GM12874 (cell line): ENCODE measurements around the gene LRRC3B.

Experiments
- TF ChIP-seq, protein P1 (sequence below): IDR thresholded peaks from 2 replicates; pipeline ENCODE4 v1.5.1; 2011; ENCODE audit warnings: low read depth, mild to moderate bottlenecking, control low read depth, low read length, moderate library complexity; ENCODE audit not compliant: insufficient read depth

Gene LRRC3B

DNA sequence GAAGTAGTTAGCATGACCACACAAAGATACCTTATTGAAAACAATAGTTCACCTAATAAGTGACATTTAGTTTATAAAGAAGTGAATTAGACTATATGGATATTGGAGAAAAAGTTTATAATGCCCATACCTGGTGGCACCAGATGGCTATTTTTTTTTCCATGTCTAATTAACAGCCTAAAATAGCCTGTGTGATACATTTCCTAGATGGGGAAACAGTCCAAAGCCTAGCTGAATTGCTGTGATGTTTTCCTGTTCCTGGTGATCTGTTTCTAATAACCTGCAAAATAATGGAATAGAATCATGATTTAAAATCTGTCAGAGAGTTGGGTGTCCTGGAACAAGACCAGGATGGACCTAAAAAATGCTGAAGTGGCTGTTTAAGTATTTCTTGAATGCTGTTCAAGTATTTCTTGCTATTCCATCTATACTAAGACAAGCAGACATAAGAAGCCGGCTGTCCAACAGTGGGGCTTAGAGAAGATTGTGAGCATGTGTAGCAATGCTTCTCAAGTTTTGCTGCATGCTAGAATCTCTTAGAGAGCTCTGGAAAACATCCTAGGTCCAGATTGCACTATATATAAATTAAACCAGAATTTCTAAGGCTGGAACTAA is 31.3 kb downstream of the LRRC3B start:
- TF ChIP-seq, protein P1, sequence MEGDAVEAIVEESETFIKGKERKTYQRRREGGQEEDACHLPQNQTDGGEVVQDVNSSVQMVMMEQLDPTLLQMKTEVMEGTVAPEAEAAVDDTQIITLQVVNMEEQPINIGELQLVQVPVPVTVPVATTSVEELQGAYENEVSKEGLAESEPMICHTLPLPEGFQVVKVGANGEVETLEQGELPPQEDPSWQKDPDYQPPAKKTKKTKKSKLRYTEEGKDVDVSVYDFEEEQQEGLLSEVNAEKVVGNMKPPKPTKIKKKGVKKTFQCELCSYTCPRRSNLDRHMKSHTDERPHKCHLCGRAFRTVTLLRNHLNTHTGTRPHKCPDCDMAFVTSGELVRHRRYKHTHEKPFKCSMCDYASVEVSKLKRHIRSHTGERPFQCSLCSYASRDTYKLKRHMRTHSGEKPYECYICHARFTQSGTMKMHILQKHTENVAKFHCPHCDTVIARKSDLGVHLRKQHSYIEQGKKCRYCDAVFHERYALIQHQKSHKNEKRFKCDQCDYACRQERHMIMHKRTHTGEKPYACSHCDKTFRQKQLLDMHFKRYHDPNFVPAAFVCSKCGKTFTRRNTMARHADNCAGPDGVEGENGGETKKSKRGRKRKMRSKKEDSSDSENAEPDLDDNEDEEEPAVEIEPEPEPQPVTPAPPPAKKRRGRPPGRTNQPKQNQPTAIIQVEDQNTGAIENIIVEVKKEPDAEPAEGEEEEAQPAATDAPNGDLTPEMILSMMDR, result no peak

DNA sequence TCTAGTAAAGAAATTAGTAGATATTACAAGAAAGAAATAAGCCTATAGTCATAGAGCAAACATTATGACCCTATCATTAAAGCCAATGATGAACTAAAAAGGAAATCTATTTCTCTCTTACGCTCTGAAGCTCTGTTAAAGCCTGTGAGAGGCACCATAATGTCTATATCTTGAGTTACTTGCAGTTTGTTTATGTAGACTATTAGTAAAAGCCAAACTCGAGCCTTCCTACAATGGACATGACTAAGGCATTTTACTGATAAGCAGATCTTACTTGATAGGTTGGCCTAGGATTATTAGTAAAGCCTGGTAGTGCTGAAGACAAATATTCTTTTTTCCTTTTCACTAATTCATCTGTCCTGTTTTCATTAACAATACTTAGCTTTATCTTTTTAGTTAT is 32.7 kb downstream of the LRRC3B start:
- TF ChIP-seq, protein P1, result no peak

DNA sequence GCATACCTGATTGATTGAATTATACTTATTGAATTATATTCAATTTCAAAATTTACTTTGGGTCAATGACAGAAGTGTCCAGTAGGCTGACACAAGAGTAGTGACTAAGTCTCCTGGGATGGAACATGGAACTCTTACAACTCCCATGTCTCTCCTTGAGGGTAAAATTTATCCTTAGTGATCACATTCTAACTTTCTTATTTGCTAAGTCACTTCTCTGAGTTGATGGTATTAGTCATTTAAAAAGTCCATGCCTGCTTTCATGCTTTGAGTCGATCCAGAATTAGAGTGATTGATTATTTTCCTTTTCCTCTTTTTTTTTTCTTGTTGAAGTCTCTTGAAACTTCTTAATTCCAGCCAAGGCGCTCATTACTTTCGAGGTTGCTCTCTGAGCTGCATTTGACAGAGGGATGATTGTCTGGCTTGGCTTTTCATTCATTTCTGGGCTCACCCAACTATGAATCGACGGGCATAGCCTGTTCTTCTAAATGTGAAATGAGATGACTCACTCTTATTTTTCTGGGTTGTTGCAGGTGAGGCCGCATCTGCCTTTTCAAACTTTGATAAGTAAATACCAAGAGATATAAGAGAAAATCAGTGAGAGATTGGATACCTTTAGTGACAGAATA is 34.9 kb downstream of the LRRC3B start:
- TF ChIP-seq, protein P1, result no peak

DNA sequence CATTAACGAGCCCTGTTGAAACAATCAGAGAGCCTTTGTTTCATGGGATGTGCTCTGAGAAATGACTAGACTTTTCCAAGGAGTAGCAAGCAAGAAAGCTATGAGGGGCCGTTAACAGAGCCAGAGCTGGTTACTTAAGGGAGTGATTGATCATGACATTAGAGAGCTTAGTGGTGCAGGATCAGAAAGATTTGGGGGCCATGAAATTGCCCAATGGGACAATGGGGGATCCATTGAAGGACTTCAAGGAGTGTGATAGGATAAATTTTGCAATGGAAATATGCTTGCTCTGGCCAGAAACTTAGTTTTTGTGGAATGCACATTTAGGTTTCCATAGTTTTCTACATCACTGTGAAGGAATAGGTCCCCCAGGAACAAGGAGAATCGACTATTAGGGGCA is 45.6 kb downstream of the LRRC3B start:
- TF ChIP-seq, protein P1, result no peak

DNA sequence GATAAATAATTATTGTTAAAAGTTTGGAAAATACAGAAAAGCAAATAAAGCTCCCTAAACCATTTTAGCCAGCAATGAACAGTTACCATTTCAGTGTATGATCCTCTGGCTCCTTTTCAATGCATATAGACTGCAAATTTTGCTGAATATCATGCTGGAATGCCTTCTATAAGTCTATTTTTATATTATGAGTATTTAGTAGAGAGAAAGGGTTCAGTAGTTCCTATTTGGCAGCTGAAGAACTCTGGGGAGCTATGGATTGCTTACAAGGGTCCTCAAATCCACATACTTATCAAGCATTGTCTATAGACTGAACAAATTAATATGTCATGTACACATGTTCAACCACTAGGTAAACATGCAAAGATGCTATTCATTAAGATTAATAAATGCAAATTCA is 46.1 kb downstream of the LRRC3B start:
- TF ChIP-seq, protein P1, result no peak

DNA sequence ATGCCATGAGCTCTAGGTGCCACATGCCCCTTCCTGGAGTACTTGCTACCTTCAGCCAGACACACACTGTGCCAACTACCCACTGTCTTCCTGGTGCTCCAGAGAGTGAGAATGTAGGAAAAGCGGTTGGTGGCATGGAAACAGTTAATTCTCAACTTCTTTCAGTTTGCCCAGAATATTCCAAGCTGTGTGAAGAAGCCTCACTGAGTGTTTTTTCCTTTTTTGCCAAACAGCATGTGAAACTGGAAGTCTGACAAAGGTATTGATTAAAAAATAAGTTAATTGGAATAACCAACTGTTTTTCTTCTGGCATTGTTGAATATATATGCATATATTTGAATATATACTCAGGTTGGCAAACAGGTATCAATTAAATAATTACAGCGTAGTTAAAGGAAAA is 52.8 kb downstream of the LRRC3B start:
- TF ChIP-seq, protein P1, result no peak

DNA sequence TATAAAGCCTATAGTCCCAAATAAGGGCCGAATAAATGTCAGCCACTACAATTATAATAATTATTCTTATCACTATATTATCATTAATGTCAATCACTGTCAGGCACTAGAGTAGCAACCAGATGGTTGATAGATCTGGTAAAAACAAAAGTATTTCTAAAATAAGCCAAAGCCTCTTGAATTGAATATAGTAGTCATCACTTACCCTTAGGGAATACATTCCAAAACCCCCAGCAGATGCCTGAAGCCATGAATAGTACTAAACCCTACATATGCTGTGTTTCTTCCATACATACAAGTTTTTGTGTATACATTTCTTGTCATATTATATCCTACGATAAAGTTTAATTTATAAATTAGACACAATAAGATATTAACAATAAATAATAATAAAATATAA is 59.1 kb downstream of the LRRC3B start:
- TF ChIP-seq, protein P1, result no peak
